ENCODE results near the gene TIMM10. TPM values are rescaled to one million over a fixed set of nuclear protein-coding genes. Genes with fewer than 3 reads are reported as not detected.

TIMM10 gene
- total and polyA plus RNA-seq, 2 donors (not counting 1 experiment from before 2014, with no cell fraction given) = 32.2 to 57.6 TPM

DNA sequence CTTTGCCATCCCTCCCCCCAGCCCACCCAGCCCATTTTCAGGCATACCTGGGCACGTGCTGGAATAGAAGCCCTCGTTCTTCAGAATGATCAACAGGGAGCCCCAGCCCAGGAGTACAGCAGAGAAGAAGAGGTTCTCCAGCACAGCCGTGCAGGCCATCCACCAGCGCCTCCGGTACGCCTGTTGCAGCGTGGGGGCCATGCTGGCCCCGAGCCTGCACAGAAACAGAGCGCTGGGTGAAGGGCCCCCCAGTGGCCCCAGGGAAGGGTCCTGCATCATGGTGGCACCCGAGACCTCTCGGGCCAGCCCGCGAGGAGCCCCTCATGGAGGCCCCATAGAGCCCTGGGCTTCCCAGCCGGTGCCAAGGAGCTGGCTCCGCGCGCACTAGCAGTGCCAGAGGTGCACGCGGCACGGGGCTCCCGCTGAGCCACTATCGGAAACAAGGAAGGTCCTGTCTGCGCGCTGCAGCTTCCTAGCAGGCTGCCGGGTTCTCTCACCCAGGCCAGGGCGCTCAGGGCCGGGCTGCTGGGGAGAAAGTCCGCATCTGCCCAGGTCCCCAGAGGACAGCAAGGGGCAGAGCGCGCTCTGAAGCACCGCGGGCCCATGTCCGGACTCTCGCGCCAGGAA, 16.5 kb downstream of the TIMM10 start:
- TF ChIP-seq, protein P1, sequence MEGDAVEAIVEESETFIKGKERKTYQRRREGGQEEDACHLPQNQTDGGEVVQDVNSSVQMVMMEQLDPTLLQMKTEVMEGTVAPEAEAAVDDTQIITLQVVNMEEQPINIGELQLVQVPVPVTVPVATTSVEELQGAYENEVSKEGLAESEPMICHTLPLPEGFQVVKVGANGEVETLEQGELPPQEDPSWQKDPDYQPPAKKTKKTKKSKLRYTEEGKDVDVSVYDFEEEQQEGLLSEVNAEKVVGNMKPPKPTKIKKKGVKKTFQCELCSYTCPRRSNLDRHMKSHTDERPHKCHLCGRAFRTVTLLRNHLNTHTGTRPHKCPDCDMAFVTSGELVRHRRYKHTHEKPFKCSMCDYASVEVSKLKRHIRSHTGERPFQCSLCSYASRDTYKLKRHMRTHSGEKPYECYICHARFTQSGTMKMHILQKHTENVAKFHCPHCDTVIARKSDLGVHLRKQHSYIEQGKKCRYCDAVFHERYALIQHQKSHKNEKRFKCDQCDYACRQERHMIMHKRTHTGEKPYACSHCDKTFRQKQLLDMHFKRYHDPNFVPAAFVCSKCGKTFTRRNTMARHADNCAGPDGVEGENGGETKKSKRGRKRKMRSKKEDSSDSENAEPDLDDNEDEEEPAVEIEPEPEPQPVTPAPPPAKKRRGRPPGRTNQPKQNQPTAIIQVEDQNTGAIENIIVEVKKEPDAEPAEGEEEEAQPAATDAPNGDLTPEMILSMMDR (conservative IDR thresholded peaks at IDR 0.05 in 1 of 2, IDR thresholded peaks at IDR 0.05 in 1 of 2; ENCODE audit: low read depth in 1 of 2, low read length in 2 of 2) = no peak
- TF ChIP-seq EZH2 (IDR thresholded peaks at IDR 0.05; ENCODE audit: low read length, missing control alignments) = no peak
- peak overlapping the region; percentile 70 for H2AFZ ChIP-seq (ENCODE audit: low read length)
- H3K4me2 ChIP-seq (ENCODE audit: extremely low read depth, insufficient read depth, low read length) = peak overlapping the region; percentile 91
- peaks cover 3% of the 10 kb centered on the region for H3K36me3 ChIP-seq (ENCODE audit: control insufficient read depth, insufficient read depth, low read length)
- no peak overlapping the region for H3K27ac ChIP-seq (ENCODE audit: insufficient read depth, low read length)
- peak overlapping the region; percentile 80 to 92 (median 88) for H3K4me3 ChIP-seq (replicated peaks in 1 of 4; ENCODE audit: control extremely low read depth in 1 of 4, insufficient read depth in 1 of 4, low read depth in 3 of 4, low read length in 4 of 4)
- H3K27me3 ChIP-seq (ENCODE audit: control insufficient read depth, insufficient read depth, low read length) = no peaks in the 10 kb centered on the region
- peaks cover 3% of the 10 kb centered on the region for H3K4me1 ChIP-seq (ENCODE audit: control insufficient read depth, extremely low read depth, insufficient read depth, low read length)
- DNase-seq (ENCODE audit: low read depth in 2 of 2) = peak; percentile 28 to 43
- no peaks in the 10 kb centered on the region for H4K20me1 ChIP-seq (ENCODE audit: control insufficient read depth, extremely low read depth, insufficient read depth, low read length)
- H3K9ac ChIP-seq (ENCODE audit: insufficient read depth, low read length) = no peak overlapping the region
- no peaks in the 10 kb centered on the region for H3K79me2 ChIP-seq (ENCODE audit: control insufficient read depth, insufficient read depth, low read length)
- H3K9me3 ChIP-seq (ENCODE audit: control insufficient read depth, insufficient read depth, low read depth, low read length) = no peaks in the 10 kb centered on the region

DNA sequence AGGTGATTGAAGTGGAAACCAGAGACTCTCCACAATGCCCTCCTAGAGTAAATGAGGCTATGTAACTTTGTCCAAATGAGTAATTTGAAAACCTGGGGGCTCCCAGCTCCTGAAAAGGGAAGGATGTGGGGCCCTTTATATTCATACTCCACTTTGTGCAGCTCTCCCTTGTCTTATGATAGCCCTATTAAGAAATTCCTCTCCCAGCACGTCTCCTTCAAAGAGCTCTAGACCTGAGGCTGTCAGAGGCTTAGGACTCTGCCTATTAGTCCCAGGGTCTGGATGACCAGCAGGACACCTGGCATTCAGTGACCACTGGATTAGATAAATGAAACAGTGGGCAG, 17.1 kb downstream of the TIMM10 start:
- Histone ChIP-seq H3K4me2 (ENCODE audit: extremely low read depth, insufficient read depth, low read length) (peak overlapping the region; percentile 4), H3K79me2 (ENCODE audit: control insufficient read depth, insufficient read depth, low read length) (no peaks in the 10 kb centered on the region), H4K20me1 (ENCODE audit: control insufficient read depth, extremely low read depth, insufficient read depth, low read length) (no peaks in the 10 kb centered on the region), H2AFZ (ENCODE audit: low read length) (no peak overlapping the region), H3K27ac (ENCODE audit: insufficient read depth, low read length) (no peak overlapping the region), H3K9ac (ENCODE audit: insufficient read depth, low read length) (no peak overlapping the region), H3K27me3 (ENCODE audit: control insufficient read depth, insufficient read depth, low read length) (no peaks in the 10 kb centered on the region), H3K9me3 (ENCODE audit: control insufficient read depth, insufficient read depth, low read depth, low read length) (no peaks in the 10 kb centered on the region), H3K4me3 (replicated peaks in 1 of 4; ENCODE audit: control extremely low read depth in 1 of 4, insufficient read depth in 1 of 4, low read depth in 3 of 4, low read length in 4 of 4) (peak overlapping the region in 2 of 4 experiments; percentile 80 to 91), H3K36me3 (ENCODE audit: control insufficient read depth, insufficient read depth, low read length) (peaks cover 3% of the 10 kb centered on the region), H3K4me1 (ENCODE audit: control insufficient read depth, extremely low read depth, insufficient read depth, low read length) (peaks cover 3% of the 10 kb centered on the region)
- TF ChIP-seq EZH2 (IDR thresholded peaks at IDR 0.05; ENCODE audit: low read length, missing control alignments) = no peak
- TF ChIP-seq, protein P1 (conservative IDR thresholded peaks at IDR 0.05 in 1 of 2, IDR thresholded peaks at IDR 0.05 in 1 of 2; ENCODE audit: low read depth in 1 of 2, low read length in 2 of 2) = no peak
- no peak for DNase-seq (ENCODE audit: low read depth in 2 of 2)

GRCh38 chr11:57512646-57513451, 17.7 kb downstream of the TIMM10 start:
- H3K27me3 ChIP-seq (ENCODE audit: control insufficient read depth, insufficient read depth, low read length) = no peaks in the 10 kb centered on the region
- no peak for DNase-seq (ENCODE audit: low read depth in 2 of 2)
- TF ChIP-seq, protein P1 (conservative IDR thresholded peaks at IDR 0.05 in 1 of 2, IDR thresholded peaks at IDR 0.05 in 1 of 2; ENCODE audit: low read depth in 1 of 2, low read length in 2 of 2) = no peak
- TF ChIP-seq EZH2 (IDR thresholded peaks at IDR 0.05; ENCODE audit: low read length, missing control alignments) = no peak
- peak overlapping the region in 1 of 4 experiments; percentile 91 for H3K4me3 ChIP-seq (replicated peaks in 1 of 4; ENCODE audit: control extremely low read depth in 1 of 4, insufficient read depth in 1 of 4, low read depth in 3 of 4, low read length in 4 of 4)
- H3K27ac ChIP-seq (ENCODE audit: insufficient read depth, low read length) = no peak overlapping the region
- no peaks in the 10 kb centered on the region for H3K9me3 ChIP-seq (ENCODE audit: control insufficient read depth, insufficient read depth, low read depth, low read length)
- no peaks in the 10 kb centered on the region for H4K20me1 ChIP-seq (ENCODE audit: control insufficient read depth, extremely low read depth, insufficient read depth, low read length)
- no peaks in the 10 kb centered on the region for H3K79me2 ChIP-seq (ENCODE audit: control insufficient read depth, insufficient read depth, low read length)
- no peak overlapping the region for H3K4me2 ChIP-seq (ENCODE audit: extremely low read depth, insufficient read depth, low read length)
- H3K9ac ChIP-seq (ENCODE audit: insufficient read depth, low read length) = no peak overlapping the region
- no peak overlapping the region for H2AFZ ChIP-seq (ENCODE audit: low read length)
- peaks cover 3% of the 10 kb centered on the region for H3K36me3 ChIP-seq (ENCODE audit: control insufficient read depth, insufficient read depth, low read length)
- peaks cover 3% of the 10 kb centered on the region for H3K4me1 ChIP-seq (ENCODE audit: control insufficient read depth, extremely low read depth, insufficient read depth, low read length)

Measured in fibroblast of lung (primary cell).